ENCODE measurements around the gene C18orf32. TPM values are rescaled to one million over a fixed set of nuclear protein-coding genes. Genes with fewer than 3 reads are reported as not detected.
"Not testable (repeated sequence)": the region's sequence is repeated elsewhere in the genome, so short reads cannot be mapped to it uniquely, and the experiment has no call there.

The C18orf32 gene
- total RNA-seq, 4 donors from 2014 or later: 16.5 to 37.1 (median 31.3) TPM

DNA sequence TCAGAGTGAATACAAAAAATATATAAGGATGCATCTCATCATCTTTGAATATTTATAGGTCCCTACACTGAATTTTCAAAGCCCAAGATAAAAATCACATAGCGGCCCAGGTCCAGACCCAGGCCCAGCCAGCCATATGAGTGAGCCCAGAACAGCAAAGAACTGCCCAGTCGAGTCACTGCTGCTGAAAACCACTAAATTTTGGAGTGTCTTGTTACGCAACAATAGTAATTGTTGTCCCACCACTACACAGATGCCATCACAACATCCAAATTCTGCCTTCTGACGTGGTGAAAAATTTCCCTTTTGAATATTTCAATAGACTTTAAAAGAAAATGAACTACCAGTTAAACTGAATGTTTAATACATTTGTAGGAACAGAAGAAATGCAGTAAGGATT is 5.7 kb downstream of the C18orf32 start:
- no peak overlapping the region for H3K4me3 ChIP-seq (ENCODE audit: low read depth, poor library complexity, severe bottlenecking)
- intact Hi-C loops (cut with DNase I; ENCODE audit: low total_unique reads): no loop called here
- DNase-seq (ENCODE audit: low spot score in 2 of 2): no peak
- WGBS, 2 donors: 77 to 80% methylated on average over 4 of the region's 4 CpGs
- TF ChIP-seq POLR2A (IDR thresholded peaks at IDR 0.05): no peak
- TF ChIP-seq, protein P1, sequence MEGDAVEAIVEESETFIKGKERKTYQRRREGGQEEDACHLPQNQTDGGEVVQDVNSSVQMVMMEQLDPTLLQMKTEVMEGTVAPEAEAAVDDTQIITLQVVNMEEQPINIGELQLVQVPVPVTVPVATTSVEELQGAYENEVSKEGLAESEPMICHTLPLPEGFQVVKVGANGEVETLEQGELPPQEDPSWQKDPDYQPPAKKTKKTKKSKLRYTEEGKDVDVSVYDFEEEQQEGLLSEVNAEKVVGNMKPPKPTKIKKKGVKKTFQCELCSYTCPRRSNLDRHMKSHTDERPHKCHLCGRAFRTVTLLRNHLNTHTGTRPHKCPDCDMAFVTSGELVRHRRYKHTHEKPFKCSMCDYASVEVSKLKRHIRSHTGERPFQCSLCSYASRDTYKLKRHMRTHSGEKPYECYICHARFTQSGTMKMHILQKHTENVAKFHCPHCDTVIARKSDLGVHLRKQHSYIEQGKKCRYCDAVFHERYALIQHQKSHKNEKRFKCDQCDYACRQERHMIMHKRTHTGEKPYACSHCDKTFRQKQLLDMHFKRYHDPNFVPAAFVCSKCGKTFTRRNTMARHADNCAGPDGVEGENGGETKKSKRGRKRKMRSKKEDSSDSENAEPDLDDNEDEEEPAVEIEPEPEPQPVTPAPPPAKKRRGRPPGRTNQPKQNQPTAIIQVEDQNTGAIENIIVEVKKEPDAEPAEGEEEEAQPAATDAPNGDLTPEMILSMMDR (IDR thresholded peaks at IDR 0.05): no peak

DNA sequence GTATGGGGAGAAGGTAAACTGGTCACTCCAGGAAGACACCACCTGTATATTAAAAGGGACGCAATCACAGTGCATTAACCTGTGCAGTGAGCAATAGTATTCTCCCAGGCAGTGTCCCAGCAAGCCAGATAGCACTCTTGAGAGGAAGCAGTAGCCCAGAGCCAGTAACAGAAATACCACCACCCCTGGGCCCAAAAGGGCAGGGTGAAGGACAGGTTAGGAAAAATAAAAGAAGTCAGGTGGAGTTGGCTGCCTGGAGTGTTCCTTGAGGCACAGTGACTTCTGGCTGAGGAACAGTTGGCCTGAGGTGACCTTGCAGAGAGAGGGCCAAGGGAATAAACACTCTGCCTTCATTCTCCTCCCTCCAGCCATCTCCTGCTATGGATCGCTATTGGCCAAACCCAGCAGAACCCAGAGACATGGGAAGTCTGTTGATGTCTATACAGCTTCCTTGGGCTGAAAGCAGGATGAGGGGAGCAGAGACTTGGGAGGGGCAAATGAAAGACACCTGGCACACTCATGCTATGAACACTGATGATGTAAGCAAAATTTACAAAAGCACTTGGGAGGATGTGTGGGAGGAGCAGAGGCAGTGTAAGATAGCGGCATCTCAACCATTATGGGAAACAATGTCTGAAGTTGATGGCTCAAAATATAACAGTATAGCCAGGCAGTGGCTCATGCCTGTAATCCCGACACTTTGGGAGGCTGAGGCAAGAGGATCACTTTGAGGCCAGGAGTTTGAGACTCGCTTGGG is 7.5 kb downstream of the C18orf32 start:
- no peak for DNase-seq (ENCODE audit: low spot score in 2 of 2)
- intact Hi-C loops (cut with DNase I; ENCODE audit: low total_unique reads): no loop called here
- TF ChIP-seq, protein P1 (IDR thresholded peaks at IDR 0.05): no peak
- TF ChIP-seq POLR2A (IDR thresholded peaks at IDR 0.05): no peak
- 93 to 96% methylated on average over 5 of the region's 5 CpGs for WGBS, 2 donors
- no peak overlapping the region for H3K4me3 ChIP-seq (ENCODE audit: low read depth, poor library complexity, severe bottlenecking)

DNA sequence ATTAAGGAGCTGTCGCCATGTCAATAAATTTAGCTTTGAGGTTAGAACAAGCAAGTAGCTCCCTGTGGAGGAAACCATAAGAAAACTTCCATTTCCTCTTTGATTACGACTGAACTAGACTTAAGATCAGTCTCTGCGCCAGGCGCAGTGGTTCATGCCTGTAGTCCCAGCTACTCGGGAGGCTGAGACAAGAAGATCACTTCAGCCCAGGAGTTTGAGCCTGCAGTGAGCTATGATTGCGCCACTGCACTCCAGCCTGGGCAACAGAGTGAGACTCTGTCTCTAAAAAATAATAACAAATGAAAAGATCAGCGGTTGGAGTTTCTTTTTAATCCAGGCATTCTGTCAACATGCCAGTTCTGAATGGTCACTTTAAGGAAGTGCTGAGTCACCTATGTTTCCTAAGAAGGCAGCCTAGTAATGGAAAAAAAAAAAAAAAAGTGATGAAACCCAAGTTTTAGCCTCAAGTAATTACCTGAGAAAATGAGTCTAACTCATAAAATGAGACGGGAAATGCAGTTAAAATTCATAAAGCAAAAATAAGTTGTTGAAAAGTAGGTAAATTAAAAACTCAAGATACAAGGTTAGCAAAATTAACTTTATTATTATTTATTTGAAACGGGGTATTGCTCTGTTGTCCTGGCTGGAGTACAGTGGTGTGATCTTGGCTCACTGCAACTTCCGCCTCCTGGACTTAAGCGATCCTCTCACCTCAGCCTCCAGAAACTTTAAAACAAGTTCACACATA is 10.2 kb downstream of the C18orf32 start:
- intact Hi-C loops (cut with DNase I; ENCODE audit: low total_unique reads): no loop called here
- TF ChIP-seq, protein P1 (IDR thresholded peaks at IDR 0.05): no peak
- no peak for TF ChIP-seq POLR2A (IDR thresholded peaks at IDR 0.05)
- no peak overlapping the region for H3K4me3 ChIP-seq (ENCODE audit: low read depth, poor library complexity, severe bottlenecking)
- no peak for DNase-seq (ENCODE audit: low spot score in 2 of 2)
- 69 to 78% methylated on average over 11 of the region's 11 CpGs for WGBS, 2 donors

DNA sequence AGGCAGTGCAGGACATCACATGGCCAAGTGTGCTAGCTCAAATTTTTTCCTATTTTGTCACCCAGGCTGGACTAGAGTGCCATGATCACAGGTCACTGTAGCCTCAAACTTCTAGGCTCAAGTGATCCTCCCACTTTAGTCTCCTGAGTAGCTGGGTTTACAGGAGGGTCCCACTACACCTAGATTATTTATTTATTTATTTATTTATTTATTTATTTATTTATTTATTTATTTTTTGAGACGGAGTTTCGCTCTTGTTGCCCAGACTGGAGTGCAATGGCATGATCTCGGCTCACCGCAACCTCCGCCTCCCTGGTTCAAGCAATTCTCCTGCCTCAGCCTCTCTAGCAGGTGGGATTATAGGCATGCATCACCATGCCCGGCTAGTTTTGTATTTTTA is 12.1 kb downstream of the C18orf32 start:
- 95% methylated on average over 6 of the region's 6 CpGs for WGBS, 2 donors
- intact Hi-C loops (cut with DNase I; ENCODE audit: low total_unique reads): not testable (repeated sequence)

DNA sequence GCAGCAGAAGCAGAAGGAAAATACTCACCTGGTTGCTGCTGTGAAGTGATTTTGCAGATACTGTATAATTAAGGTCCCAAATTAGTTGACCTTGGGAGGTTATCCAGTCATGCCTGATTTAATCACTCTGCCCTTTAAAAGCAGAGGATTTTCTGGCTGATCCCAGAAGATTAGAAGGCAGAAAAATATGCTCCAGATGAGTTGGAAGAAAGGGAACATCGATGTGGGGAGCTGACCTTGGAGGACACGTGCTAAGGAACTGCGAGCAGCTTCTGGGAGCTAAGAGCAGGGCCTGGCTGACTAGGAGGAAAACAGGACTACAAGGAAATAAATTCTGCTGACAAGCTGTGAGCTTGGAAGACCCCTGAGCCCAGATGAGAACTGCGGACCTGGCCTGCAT is 13.3 kb downstream of the C18orf32 start:
- WGBS, 2 donors: 55 to 59% methylated on average over 4 of the region's 4 CpGs
- intact Hi-C loops (cut with DNase I; ENCODE audit: low total_unique reads): no loop called here
- no peak for TF ChIP-seq POLR2A (IDR thresholded peaks at IDR 0.05)
- TF ChIP-seq, protein P1 (IDR thresholded peaks at IDR 0.05): no peak
- no peak overlapping the region for H3K4me3 ChIP-seq (ENCODE audit: low read depth, poor library complexity, severe bottlenecking)
- no peak for DNase-seq (ENCODE audit: low spot score in 2 of 2)

More for the DNA sequence above, 12.1 kb downstream of the C18orf32 start:
- not testable (repeated sequence) for H3K4me3 ChIP-seq (ENCODE audit: low read depth, poor library complexity, severe bottlenecking); DNase-seq (ENCODE audit: low spot score in 2 of 2)

DNA sequence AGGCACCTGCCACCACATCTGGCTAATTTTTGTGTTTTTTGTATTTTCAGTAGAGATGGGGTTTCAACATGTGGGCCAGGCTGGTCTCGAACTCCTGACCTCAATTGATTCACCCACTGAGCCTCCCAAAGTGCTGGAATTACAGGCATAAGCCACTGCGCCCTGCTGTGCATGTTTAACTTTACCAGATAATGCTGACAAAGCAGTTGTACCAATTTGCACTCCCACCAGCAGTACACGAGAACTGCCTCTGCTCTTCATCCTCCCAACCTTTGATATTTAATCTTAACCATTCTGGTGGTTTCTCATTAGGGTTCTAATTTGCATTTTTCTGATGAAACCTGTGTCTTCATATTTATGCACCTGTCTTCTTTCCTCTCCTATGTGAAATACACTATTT is 14.6 kb downstream of the C18orf32 start:
- no peak for TF ChIP-seq POLR2A (IDR thresholded peaks at IDR 0.05)
- TF ChIP-seq, protein P1 (IDR thresholded peaks at IDR 0.05): no peak
- no peak for DNase-seq (ENCODE audit: low spot score in 2 of 2)
- WGBS, 2 donors: 85 to 86% methylated on average over 3 of the region's 3 CpGs
- no peak overlapping the region for H3K4me3 ChIP-seq (ENCODE audit: low read depth, poor library complexity, severe bottlenecking)
- intact Hi-C loops (cut with DNase I; ENCODE audit: low total_unique reads): no loop called here
